A549 (cell line): ENCODE results near the gene THPO. TPM values are rescaled to one million over a fixed set of nuclear protein-coding genes. Genes with fewer than 3 reads are reported as not detected.

ENCODE experiments used
- ATAC-seq, 2 experiments: fragments of 200-7000 bp in 1 of 2; fragments of >200 bp in 1 of 2; cut with Nextera tagmentation in 1 of 2; cut with Tn5 transposase in 1 of 2; 3 replicates each; pipeline versions ENCODE4 v1.8.0 to v1.9.1; 2018 to 2020; ENCODE audit warnings: mild to moderate bottlenecking in 1 of 2, moderate library complexity in 1 of 2
- CTCF ChIA-PET: fragments of 300-600 bp; sonication (Branson Sonifier 250); formaldehyde crosslinking; extraction: SDS; loops from one replicate; lab custom pipeline; 2021; ENCODE audit warnings: antibody characterized with exemption, inconsistent platforms; lab: Yijun Ruan, JAX
- POLR2A ChIA-PET: fragments of 350-600 bp; formaldehyde crosslinking; extraction: SDS; loops from one replicate; lab custom pipeline; 2021; ENCODE audit warnings: antibody characterized with exemption, inconsistent platforms; lab: Yijun Ruan, JAX
- DNase-seq, 2 experiments: peaks; one replicate each; pipeline versions ENCODE4 v3.0.0 to v3.0.0-alpha.2; 2011 to 2016; ENCODE audit warnings: low read depth in 1 of 2, low spot score in 1 of 2
- FAIRE-seq: peaks from 2 replicates; lab custom pipeline; 2011; peaks lifted over from hg19 to GRCh38; lab: Jason Lieb, UNC
- H3K27ac ChIP-seq, 2 experiments: fragments of >200 bp; sonication (Bioruptor Twin); formaldehyde crosslinking; 3 replicates each; pipeline ENCODE4 v1.5.1; 2016 to 2017
- H3K4me1 ChIP-seq: fragments of >200 bp; sonication (Bioruptor Twin); formaldehyde crosslinking; 3 replicates; pipeline ENCODE4 v1.6.1; 2016
- H3K4me2 ChIP-seq: fragments of >200 bp; sonication (Bioruptor Twin); formaldehyde crosslinking; 3 replicates; pipeline ENCODE4 v1.6.1; 2016
- H3K4me3 ChIP-seq: fragments of >200 bp; sonication (Bioruptor Twin); formaldehyde crosslinking; 3 replicates; pipeline ENCODE4 v1.5.1; 2016
- H3K9me3 ChIP-seq: fragments of >200 bp; sonication (Bioruptor Twin); formaldehyde crosslinking; 3 replicates; pipeline ENCODE4 v1.6.1; 2016
- CEBPB ChIP-seq, 2 experiments: fragments of >200 bp in 1 of 2; sonication (Bioruptor Twin) in 1 of 2; formaldehyde crosslinking in 1 of 2; IDR thresholded peaks; 2 replicates each; pipeline ENCODE4 v1.6.1; 2012 to 2016
- EHF ChIP-seq: fragments of 250-450 bp; sonication (Bioruptor Pico); IDR thresholded peaks from 2 replicates; pipeline ENCODE4 v1.5.0; 2020; ENCODE audit warnings: mild to moderate bottlenecking
- EHMT2 ChIP-seq: fragments of 200-600 bp; sonication (generic); IDR thresholded peaks from 2 replicates; pipeline ENCODE4 v1.6.1; 2016; ENCODE audit warnings: antibody characterized with exemption, low read depth, mild to moderate bottlenecking, moderate library complexity
- ESRRA ChIP-seq: fragments of 150-350 bp; IDR thresholded peaks from 2 replicates; pipeline ENCODE4 v1.6.1; 2014; ENCODE audit warnings: mild to moderate bottlenecking, low read length, borderline replicate concordance
- GATA3 ChIP-seq: IDR thresholded peaks from 2 replicates; pipeline ENCODE4 v1.6.1; 2012; ENCODE audit warnings: borderline replicate concordance
- HDAC2 ChIP-seq: fragments of 200-600 bp; sonication (generic); IDR thresholded peaks from 2 replicates; pipeline ENCODE4 v1.6.1; 2016
- HEYL ChIP-seq: fragments of 250-450 bp; sonication (Bioruptor Pico); IDR thresholded peaks from 2 replicates; pipeline ENCODE4 v1.8.0; 2021; ENCODE audit warnings: mild to moderate bottlenecking, moderate library complexity
- HOXB5 ChIP-seq: fragments of 250-450 bp; sonication (Bioruptor Pico); IDR thresholded peaks from 2 replicates; pipeline ENCODE4 v1.5.0; 2020; ENCODE audit warnings: mild to moderate bottlenecking, moderate library complexity
- JUN ChIP-seq, 2 experiments: fragments of >200 bp; sonication (Bioruptor Twin); formaldehyde crosslinking; IDR thresholded peaks; 2 replicates in 1 of 2; 3 replicates in 1 of 2; pipeline ENCODE4 v1.6.1; 2016 to 2017
- KDM1A ChIP-seq: fragments of 200-600 bp; sonication (generic); IDR thresholded peaks from 2 replicates; pipeline ENCODE4 v1.6.1; 2016; ENCODE audit warnings: low read depth, mild to moderate bottlenecking
- PHF8 ChIP-seq: fragments of 200-600 bp; sonication (generic); IDR thresholded peaks from 2 replicates; pipeline ENCODE4 v1.6.1; 2016; ENCODE audit warnings: low read depth, mild to moderate bottlenecking, antibody characterized with exemption, moderate library complexity, borderline replicate concordance
- POLR2A ChIP-seq: IDR thresholded peaks from 2 replicates; pipeline ENCODE4 v1.6.1; 2012; ENCODE audit warnings: mild to moderate bottlenecking, low read length
- POLR2AphosphoS2 ChIP-seq: conservative IDR thresholded peaks from 2 replicates; pipeline ENCODE4 v1.6.1; 2012; ENCODE audit warnings: low read length, improper control_type of control experiment, inconsistent platforms
- RARB ChIP-seq: fragments of 250-450 bp; sonication (Bioruptor Pico); IDR thresholded peaks from 2 replicates; pipeline ENCODE4 v1.8.0; 2021; ENCODE audit warnings: mild to moderate bottlenecking, moderate library complexity
- RCOR1 ChIP-seq: fragments of 150-350 bp; IDR thresholded peaks from 2 replicates; pipeline ENCODE4 v1.6.1; 2014; ENCODE audit warnings: antibody characterized with exemption, low read length, low read depth
- RNF2 ChIP-seq: fragments of 200-600 bp; sonication (generic); IDR thresholded peaks from 2 replicates; pipeline ENCODE4 v1.6.1; 2016; ENCODE audit warnings: low read depth, mild to moderate bottlenecking, antibody characterized with exemption, moderate library complexity, borderline replicate concordance
- TP53 ChIP-seq: fragments of 250-450 bp; sonication (Bioruptor Pico); IDR thresholded peaks from 2 replicates; pipeline ENCODE4 v1.5.0; 2021; ENCODE audit warnings: mild to moderate bottlenecking, moderate library complexity
- USF2 ChIP-seq: fragments of 450-650 bp; IDR thresholded peaks from 2 replicates; pipeline ENCODE4 v1.6.1; 2014; ENCODE audit warnings: antibody characterized with exemption
- ZC3H11A ChIP-seq: fragments of 450-650 bp; IDR thresholded peaks from 2 replicates; pipeline ENCODE4 v1.6.1; 2014; ENCODE audit warnings: antibody characterized with exemption, mild to moderate bottlenecking
- WGBS: methylation state at CpG from one replicate; pipeline ENCODE4 v1.1.6; 2017; ENCODE audit errors: missing lambda C conversion rate; 5-methylcytosine and 5-hydroxymethylcytosine counted together
- polyA plus RNA-seq, 4 experiments: library from polyadenylated mRNA; depleted of rRNA in 3 of 4; stranded (reverse); fragments of >200 nt; fragmentation: RNase III in 1 of 4; extraction: RNeasy Plus Mini Kit Qiagen cat#74134 plus additional on column Dnase treatment in 1 of 4; gene quantifications; 2 replicates in 3 of 4; 3 replicates in 1 of 4; pipeline ENCODE4 v1.2.3, GENCODE V29; 2011 to 2017
- TF ChIP-seq, protein P1 (sequence below): IDR thresholded peaks from 2 replicates; pipeline ENCODE4 v1.6.1; 2012
- TF ChIP-seq, protein P2 (sequence below): fragments of 150-350 bp; IDR thresholded peaks from 2 replicates; pipeline ENCODE4 v1.6.1; 2014; ENCODE audit warnings: low read depth, mild to moderate bottlenecking, low read length
- TF ChIP-seq, protein P3 (sequence below): IDR thresholded peaks from 2 replicates; pipeline ENCODE4 v1.6.1; 2012; ENCODE audit warnings: low read depth, borderline replicate concordance

The THPO gene
- polyA plus RNA-seq, 2 of the 4 experiments (the other 2 are of a cell fraction), result 0.06 TPM; not detected in 1

- no peak for TF ChIP-seq TP53
- no peak for TF ChIP-seq EHF
- TF ChIP-seq HDAC2, result no peak
- TF ChIP-seq, protein P1, sequence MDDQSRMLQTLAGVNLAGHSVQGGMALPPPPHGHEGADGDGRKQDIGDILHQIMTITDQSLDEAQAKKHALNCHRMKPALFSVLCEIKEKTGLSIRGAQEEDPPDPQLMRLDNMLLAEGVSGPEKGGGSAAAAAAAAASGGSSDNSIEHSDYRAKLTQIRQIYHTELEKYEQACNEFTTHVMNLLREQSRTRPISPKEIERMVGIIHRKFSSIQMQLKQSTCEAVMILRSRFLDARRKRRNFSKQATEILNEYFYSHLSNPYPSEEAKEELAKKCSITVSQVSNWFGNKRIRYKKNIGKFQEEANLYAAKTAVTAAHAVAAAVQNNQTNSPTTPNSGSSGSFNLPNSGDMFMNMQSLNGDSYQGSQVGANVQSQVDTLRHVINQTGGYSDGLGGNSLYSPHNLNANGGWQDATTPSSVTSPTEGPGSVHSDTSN, result no peak
- no peak for TF ChIP-seq PHF8
- TF ChIP-seq, protein P2, sequence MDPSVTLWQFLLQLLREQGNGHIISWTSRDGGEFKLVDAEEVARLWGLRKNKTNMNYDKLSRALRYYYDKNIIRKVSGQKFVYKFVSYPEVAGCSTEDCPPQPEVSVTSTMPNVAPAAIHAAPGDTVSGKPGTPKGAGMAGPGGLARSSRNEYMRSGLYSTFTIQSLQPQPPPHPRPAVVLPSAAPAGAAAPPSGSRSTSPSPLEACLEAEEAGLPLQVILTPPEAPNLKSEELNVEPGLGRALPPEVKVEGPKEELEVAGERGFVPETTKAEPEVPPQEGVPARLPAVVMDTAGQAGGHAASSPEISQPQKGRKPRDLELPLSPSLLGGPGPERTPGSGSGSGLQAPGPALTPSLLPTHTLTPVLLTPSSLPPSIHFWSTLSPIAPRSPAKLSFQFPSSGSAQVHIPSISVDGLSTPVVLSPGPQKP, result no peak
- TF ChIP-seq RARB (CRISPR knock-in tag), result no peak
- TF ChIP-seq, protein P3, sequence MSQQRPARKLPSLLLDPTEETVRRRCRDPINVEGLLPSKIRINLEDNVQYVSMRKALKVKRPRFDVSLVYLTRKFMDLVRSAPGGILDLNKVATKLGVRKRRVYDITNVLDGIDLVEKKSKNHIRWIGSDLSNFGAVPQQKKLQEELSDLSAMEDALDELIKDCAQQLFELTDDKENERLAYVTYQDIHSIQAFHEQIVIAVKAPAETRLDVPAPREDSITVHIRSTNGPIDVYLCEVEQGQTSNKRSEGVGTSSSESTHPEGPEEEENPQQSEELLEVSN, result no peak
- TF ChIP-seq POLR2AphosphoS2, result no peak
- no peak for TF ChIP-seq RNF2
Observed at GRCh38 chr3:184381261-184382224, 3.5 kb upstream of the THPO start (continued).

GRCh38 chr3:184380627-184381260, 2.7 kb upstream of the THPO start:
- no peaks in the 10 kb centered on the region for H3K9me3 ChIP-seq
- TF ChIP-seq ESRRA, result no peak
- no peak for TF ChIP-seq USF2
- TF ChIP-seq HDAC2, result no peak
- TF ChIP-seq HOXB5 (CRISPR knock-in tag), result no peak
- no peak for TF ChIP-seq RCOR1
- TF ChIP-seq PHF8, result no peak
- TF ChIP-seq, protein P3, result no peak
- TF ChIP-seq EHMT2, result no peak
- TF ChIP-seq, protein P1, result no peak
- no peak for TF ChIP-seq HEYL (CRISPR knock-in tag)
- TF ChIP-seq JUN (IDR thresholded peaks at IDR 0.05), result no peak
- no peak for TF ChIP-seq POLR2AphosphoS2
- no peak for TF ChIP-seq GATA3
- TF ChIP-seq POLR2A, result no peak
- no peak for TF ChIP-seq TP53
- no peak for TF ChIP-seq ZC3H11A
- TF ChIP-seq CEBPB (IDR thresholded peaks at IDR 0.05), result no peak
- no peak for TF ChIP-seq KDM1A
- DNase-seq (no peak), ATAC-seq (0 out of 6 replicates have a peak, but pooled peaks of 1 of the 2 experiments have one; percentile 32), FAIRE-seq (no peak)
- 0 out of 3 replicates have a peak, but pooled peaks cover 4% of the 10 kb centered on the region for H3K4me1 ChIP-seq
- H3K4me3 ChIP-seq, result peak overlapping the region; percentile 70
- peak overlapping the region; percentile 100 for H3K4me2 ChIP-seq
- CTCF ChIA-PET, result interaction anchor here (1.4 kb wide), 1 partner anchor 9 kb away, joined by 9 read pairs; no protein-coding TSS in a partner anchor
- peak overlapping the region; percentile 63 to 84; a peak in 4 of 6 replicates for H3K27ac ChIP-seq
- WGBS, result 76% methylated on average over 4 of the region's 42 CpGs
- POLR2A ChIA-PET, result no interaction called here
